ENCODE results near the gene LEPROT. TPM values are rescaled to one million over a fixed set of nuclear protein-coding genes. Genes with fewer than 3 reads are reported as not detected.
"Not testable (repeated sequence)": the region's sequence is repeated elsewhere in the genome, so short reads cannot be mapped to it uniquely, and the experiment has no call there.

The LEPROT gene
- total RNA-seq, 2 donors from 2014 or later = 19.7 to 49.0 TPM

DNA sequence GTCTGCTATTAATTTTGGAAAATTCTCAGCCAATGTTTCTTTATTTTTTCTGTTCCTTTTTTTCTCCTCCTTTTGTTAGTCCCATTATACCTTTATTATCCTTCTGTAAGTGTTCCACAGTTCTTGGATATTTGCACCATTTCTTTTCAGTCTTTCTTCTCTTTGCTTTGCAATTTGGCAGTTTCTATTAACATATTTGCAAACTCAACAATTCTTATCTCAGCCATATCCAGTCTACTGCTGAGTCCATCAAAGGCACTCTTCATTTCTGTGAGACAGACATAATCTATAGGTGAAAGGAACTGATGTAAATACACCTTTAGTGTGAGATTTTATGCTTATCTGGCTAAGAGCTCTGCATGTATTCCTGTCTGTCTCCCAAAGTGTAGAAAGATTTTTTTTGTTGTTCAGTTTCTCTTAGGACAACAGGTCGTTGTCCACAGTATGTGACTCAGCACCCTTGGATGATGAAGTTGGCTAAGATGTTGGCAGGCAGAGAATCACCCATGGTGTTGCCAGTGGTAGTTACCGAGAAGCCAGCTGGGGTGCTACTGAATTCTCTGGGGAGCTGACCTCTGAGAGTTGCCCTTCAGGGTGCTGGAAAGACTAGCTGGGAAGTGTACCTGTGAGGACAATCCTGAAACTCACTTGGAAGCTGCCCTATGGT, 38.4 kb downstream of the LEPROT start:
- no peak for DNase-seq
- Histone ChIP-seq H3K4me3 (ENCODE audit: low read length) (no peak overlapping the region), H3K4me1 (ENCODE audit: control insufficient read depth, insufficient read depth, low read length) (peaks cover 6% of the 10 kb centered on the region), H3K9ac (ENCODE audit: extremely low read depth, low read length, poor library complexity, severe bottlenecking) (no peak overlapping the region), H3K9me3 (ENCODE audit: control insufficient read depth, low read length) (peaks cover 8% of the 10 kb centered on the region), H3K36me3 (ENCODE audit: control insufficient read depth, insufficient read depth, low read length) (no peaks in the 10 kb centered on the region), H3K27ac (ENCODE audit: low read depth, low read length) (no peak overlapping the region), H3K27me3 (ENCODE audit: control insufficient read depth, insufficient read depth, low read length, poor library complexity, severe bottlenecking) (no peaks in the 10 kb centered on the region)
- TF ChIP-seq, protein P1, sequence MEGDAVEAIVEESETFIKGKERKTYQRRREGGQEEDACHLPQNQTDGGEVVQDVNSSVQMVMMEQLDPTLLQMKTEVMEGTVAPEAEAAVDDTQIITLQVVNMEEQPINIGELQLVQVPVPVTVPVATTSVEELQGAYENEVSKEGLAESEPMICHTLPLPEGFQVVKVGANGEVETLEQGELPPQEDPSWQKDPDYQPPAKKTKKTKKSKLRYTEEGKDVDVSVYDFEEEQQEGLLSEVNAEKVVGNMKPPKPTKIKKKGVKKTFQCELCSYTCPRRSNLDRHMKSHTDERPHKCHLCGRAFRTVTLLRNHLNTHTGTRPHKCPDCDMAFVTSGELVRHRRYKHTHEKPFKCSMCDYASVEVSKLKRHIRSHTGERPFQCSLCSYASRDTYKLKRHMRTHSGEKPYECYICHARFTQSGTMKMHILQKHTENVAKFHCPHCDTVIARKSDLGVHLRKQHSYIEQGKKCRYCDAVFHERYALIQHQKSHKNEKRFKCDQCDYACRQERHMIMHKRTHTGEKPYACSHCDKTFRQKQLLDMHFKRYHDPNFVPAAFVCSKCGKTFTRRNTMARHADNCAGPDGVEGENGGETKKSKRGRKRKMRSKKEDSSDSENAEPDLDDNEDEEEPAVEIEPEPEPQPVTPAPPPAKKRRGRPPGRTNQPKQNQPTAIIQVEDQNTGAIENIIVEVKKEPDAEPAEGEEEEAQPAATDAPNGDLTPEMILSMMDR (conservative IDR thresholded peaks at IDR 0.05) = no peak
- H3K4me1 Mint-ChIP-seq = peaks cover 10% of the 10 kb centered on the region
- H3K27ac Mint-ChIP-seq = no peak overlapping the region
- no peaks in the 10 kb centered on the region for H3K27me3 Mint-ChIP-seq (ENCODE audit: insufficient read depth)
- 82 to 88% methylated on average over 1 to 2 of the region's 2 CpGs for WGBS, 2 experiments (ENCODE audit: insufficient coverage in 1 of 2, insufficient read length in 1 of 2)
- no peak overlapping the region for H3K4me3 Mint-ChIP-seq
- H3K9me3 Mint-ChIP-seq = peaks cover 33% of the 10 kb centered on the region
- H3K36me3 Mint-ChIP-seq (ENCODE audit: low read depth) = peaks cover 11% of the 10 kb centered on the region

DNA sequence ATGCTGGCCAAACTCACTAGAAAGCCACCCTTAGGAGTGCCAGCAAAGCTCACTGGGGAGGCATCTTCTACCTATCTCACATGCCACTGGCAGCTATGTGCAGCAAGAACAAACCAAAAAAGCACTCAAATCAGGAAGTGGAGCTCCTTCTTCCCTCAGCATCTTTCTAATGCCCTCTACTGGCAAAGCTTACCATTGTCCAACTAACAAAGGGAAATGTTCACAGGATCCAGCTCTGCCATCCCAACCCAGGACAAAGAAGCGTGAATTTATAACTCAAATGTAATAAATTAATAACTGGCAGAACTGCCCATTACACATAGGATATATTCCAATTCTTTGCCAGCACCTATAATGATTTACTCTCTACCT, 38.9 kb downstream of the LEPROT start:
- peak; percentile 59 for DNase-seq
- no peak overlapping the region for H3K9ac ChIP-seq (ENCODE audit: extremely low read depth, low read length, poor library complexity, severe bottlenecking)
- peaks cover 6% of the 10 kb centered on the region for H3K4me1 ChIP-seq (ENCODE audit: control insufficient read depth, insufficient read depth, low read length)
- H3K4me1 Mint-ChIP-seq = peaks cover 10% of the 10 kb centered on the region
- H3K27me3 ChIP-seq (ENCODE audit: control insufficient read depth, insufficient read depth, low read length, poor library complexity, severe bottlenecking) = no peaks in the 10 kb centered on the region
- 83 to 89% methylated on average over 1 of the region's 1 CpG for WGBS, 2 experiments (ENCODE audit: insufficient coverage in 1 of 2, insufficient read length in 1 of 2)
- TF ChIP-seq, protein P1 (conservative IDR thresholded peaks at IDR 0.05) = peak; percentile 78
- peaks cover 8% of the 10 kb centered on the region for H3K9me3 ChIP-seq (ENCODE audit: control insufficient read depth, low read length)
- no peak overlapping the region for H3K27ac ChIP-seq (ENCODE audit: low read depth, low read length)
- H3K4me3 Mint-ChIP-seq = no peak overlapping the region
- peaks cover 10% of the 10 kb centered on the region for H3K36me3 Mint-ChIP-seq (ENCODE audit: low read depth)
- peaks cover 32% of the 10 kb centered on the region for H3K9me3 Mint-ChIP-seq
- H3K4me3 ChIP-seq (ENCODE audit: low read length) = no peak overlapping the region
- H3K27me3 Mint-ChIP-seq (ENCODE audit: insufficient read depth) = no peaks in the 10 kb centered on the region
- H3K36me3 ChIP-seq (ENCODE audit: control insufficient read depth, insufficient read depth, low read length) = no peaks in the 10 kb centered on the region
- H3K27ac Mint-ChIP-seq = no peak overlapping the region

DNA sequence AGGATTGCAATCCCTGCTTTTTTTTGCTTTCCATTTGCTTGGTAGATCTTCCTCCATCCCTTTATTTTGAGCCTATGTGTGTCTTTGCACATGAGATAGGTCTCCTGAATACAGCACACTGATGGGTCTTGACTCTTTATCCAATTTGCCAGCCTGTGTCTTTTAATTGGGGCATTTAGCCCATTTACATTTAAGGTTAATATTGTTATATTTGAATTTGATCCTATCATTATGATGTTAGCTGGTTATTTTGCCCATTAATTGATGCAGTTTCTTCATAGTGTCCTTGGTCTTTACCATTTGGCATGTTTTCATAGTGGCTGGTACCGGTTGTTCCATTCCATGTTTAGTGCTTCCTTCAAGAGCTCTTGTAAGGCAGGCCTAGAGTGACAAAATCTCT, 45.4 kb downstream of the LEPROT start:
- H3K27ac ChIP-seq (ENCODE audit: low read depth, low read length); H3K9ac ChIP-seq (ENCODE audit: extremely low read depth, low read length, poor library complexity, severe bottlenecking); H3K4me1 Mint-ChIP-seq; H3K4me3 ChIP-seq (ENCODE audit: low read length); H3K36me3 ChIP-seq (ENCODE audit: control insufficient read depth, insufficient read depth, low read length); H3K27me3 ChIP-seq (ENCODE audit: control insufficient read depth, insufficient read depth, low read length, poor library complexity, severe bottlenecking); H3K9me3 ChIP-seq (ENCODE audit: control insufficient read depth, low read length); H3K4me3 Mint-ChIP-seq; H3K27me3 Mint-ChIP-seq (ENCODE audit: insufficient read depth); DNase-seq; H3K4me1 ChIP-seq (ENCODE audit: control insufficient read depth, insufficient read depth, low read length); H3K27ac Mint-ChIP-seq; H3K36me3 Mint-ChIP-seq (ENCODE audit: low read depth): not testable (repeated sequence)
- H3K9me3 Mint-ChIP-seq = peaks cover 17% of the 10 kb centered on the region
- 77 to 86% methylated on average over 1 of the region's 1 CpG for WGBS, 2 experiments (ENCODE audit: insufficient coverage in 1 of 2, insufficient read length in 1 of 2)

DNA sequence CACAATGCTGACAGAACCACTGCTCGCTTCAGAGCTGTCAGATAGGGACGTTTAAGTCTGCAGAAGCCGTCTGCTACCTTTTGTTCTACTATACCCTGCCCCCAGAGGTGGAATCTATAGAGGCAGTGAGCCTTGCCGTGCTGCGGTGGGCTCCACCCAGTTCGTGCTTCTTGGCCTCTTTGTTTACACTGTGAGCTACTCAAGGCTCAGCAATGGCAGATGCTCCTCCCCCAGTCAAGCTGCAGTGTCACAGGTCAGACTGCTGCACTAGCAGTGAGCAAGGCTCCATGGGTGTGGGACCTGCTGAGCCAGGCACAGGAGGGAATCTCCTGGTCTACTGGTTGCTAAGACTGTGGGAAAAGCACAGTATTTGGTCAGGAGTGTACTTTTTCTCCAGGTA, 47.1 kb downstream of the LEPROT start:
- Histone ChIP-seq H3K4me1 (ENCODE audit: control insufficient read depth, insufficient read depth, low read length) (peaks cover 5% of the 10 kb centered on the region), H3K36me3 (ENCODE audit: control insufficient read depth, insufficient read depth, low read length) (no peaks in the 10 kb centered on the region), H3K9me3 (ENCODE audit: control insufficient read depth, low read length) (no peaks in the 10 kb centered on the region), H3K9ac (ENCODE audit: extremely low read depth, low read length, poor library complexity, severe bottlenecking) (no peak overlapping the region), H3K4me3 (ENCODE audit: low read length) (peak overlapping the region; percentile 46), H3K27ac (ENCODE audit: low read depth, low read length) (no peak overlapping the region), H3K27me3 (ENCODE audit: control insufficient read depth, insufficient read depth, low read length, poor library complexity, severe bottlenecking) (no peaks in the 10 kb centered on the region)
- H3K27me3 Mint-ChIP-seq (ENCODE audit: insufficient read depth) = no peaks in the 10 kb centered on the region
- no peak overlapping the region for H3K27ac Mint-ChIP-seq
- peak overlapping the region; percentile 18 for H3K4me3 Mint-ChIP-seq
- 25 to 39% methylated on average over 5 to 6 of the region's 6 CpGs for WGBS, 2 experiments (ENCODE audit: insufficient coverage in 1 of 2, insufficient read length in 1 of 2)
- no peaks in the 10 kb centered on the region for H3K36me3 Mint-ChIP-seq (ENCODE audit: low read depth)
- peaks cover 13% of the 10 kb centered on the region for H3K4me1 Mint-ChIP-seq
- DNase-seq = peak; percentile 93
- H3K9me3 Mint-ChIP-seq = peaks cover 13% of the 10 kb centered on the region
- TF ChIP-seq, protein P1 (conservative IDR thresholded peaks at IDR 0.05) = peak; percentile 64
